ENCODE measurements around the gene SEC14L3. TPM values are rescaled to one million over a fixed set of nuclear protein-coding genes. Genes with fewer than 3 reads are reported as not detected.

The SEC14L3 gene
- total and polyA plus RNA-seq, 2 of the 13 experiments (the other 11 are each of a cell fraction or from before 2014, with no cell fraction given) = not detected

- Histone ChIP-seq H3K27me3 (ENCODE audit: control insufficient read depth in 1 of 2, insufficient read depth in 2 of 2, low read length in 2 of 2) (0 out of 5 replicates have a peak, but pooled peaks cover 1 to 4% of the 10 kb centered on the region in 2 experiments), H3K9me3 (ENCODE audit: low read length) (no peaks in the 10 kb centered on the region), H3K79me2 (ENCODE audit: insufficient read depth, low read length) (no peaks in the 10 kb centered on the region), H3K4me3 (replicated peaks in 1 of 3; ENCODE audit: insufficient read depth in 1 of 3, low read depth in 2 of 3, low read length in 3 of 3) (no peak overlapping the region), H3K4me1 (ENCODE audit: insufficient read depth, low read length) (peaks cover 43% of the 10 kb centered on the region), H3K4me2 (ENCODE audit: low read depth, low read length) (no peak overlapping the region), H4K20me1 (ENCODE audit: insufficient read depth, low read length) (no peaks in the 10 kb centered on the region), H3K36me3 (replicated peaks in 1 of 2; ENCODE audit: control insufficient read depth in 1 of 2, insufficient read depth in 2 of 2, low read length in 2 of 2) (no peaks in the 10 kb centered on the region), H3K9ac (ENCODE audit: insufficient read depth, low read depth, low read length) (no peak overlapping the region), H3K27ac (ENCODE audit: extremely low read length, insufficient read depth, low read length) (no peak overlapping the region), H2AFZ (ENCODE audit: low read length) (no peak overlapping the region)
- in situ Hi-C loops (cut with HindIII; ENCODE audit: extremely low pct_ligation_motif_present, low pct_unique_long_range_greater_than_20kb) = no loop called here
- CTCF ChIA-PET (ENCODE audit: low intra/inter-chr PET ratio, low total read pairs) = no interaction called here
- 77% methylated on average over 9 of the region's 9 CpGs for whole genome bisulfite sequencing (ENCODE audit: low lambda C conversion rate)
- intact Hi-C loops (cut with micrococcal nuclease; ENCODE audit: unreplicated experiment) = no loop called here
- POLR2A ChIA-PET = no interaction called here
- ATAC-seq (no peak), FAIRE-seq (no peak), DNase-seq (ENCODE audit: low spot score) (no peak)
- TF ChIP-seq ZNF331 (CRISPR knock-in tag; IDR thresholded peaks at IDR 0.05) (no peak), ZNF121 (CRISPR knock-in tag; IDR thresholded peaks at IDR 0.05) (no peak)
- no TSS peak for BruUV-seq (replicated peaks)
Observed at GRCh38 chr22:30511109-30511508, 39.3 kb upstream of the SEC14L3 start.

GRCh38 chr22:30508216-30508615, 36.4 kb upstream of the SEC14L3 start:
- Histone ChIP-seq H3K4me3 (replicated peaks in 1 of 3; ENCODE audit: insufficient read depth in 1 of 3, low read depth in 2 of 3, low read length in 3 of 3) (no peak overlapping the region), H3K27ac (ENCODE audit: extremely low read length, insufficient read depth, low read length) (no peak overlapping the region), H3K9me3 (ENCODE audit: low read length) (no peaks in the 10 kb centered on the region), H2AFZ (ENCODE audit: low read length) (no peak overlapping the region), H3K4me2 (ENCODE audit: low read depth, low read length) (no peak overlapping the region), H4K20me1 (ENCODE audit: insufficient read depth, low read length) (no peaks in the 10 kb centered on the region), H3K9ac (ENCODE audit: insufficient read depth, low read depth, low read length) (no peak overlapping the region), H3K4me1 (ENCODE audit: insufficient read depth, low read length) (peaks cover 52% of the 10 kb centered on the region), H3K36me3 (replicated peaks in 1 of 2; ENCODE audit: control insufficient read depth in 1 of 2, insufficient read depth in 2 of 2, low read length in 2 of 2) (no peaks in the 10 kb centered on the region), H3K27me3 (ENCODE audit: control insufficient read depth in 1 of 2, insufficient read depth in 2 of 2, low read length in 2 of 2) (no peaks in the 10 kb centered on the region), H3K79me2 (ENCODE audit: insufficient read depth, low read length) (no peaks in the 10 kb centered on the region)
- ChIA-PET POLR2A (no interaction called here), CTCF (ENCODE audit: low intra/inter-chr PET ratio, low total read pairs) (no interaction called here)
- WGBS (ENCODE audit: low lambda C conversion rate) = 99% methylated on average over 5 of the region's 5 CpGs
- FAIRE-seq (no peak), DNase-seq (ENCODE audit: low spot score) (no peak), ATAC-seq (no peak)
- intact Hi-C loops (cut with micrococcal nuclease; ENCODE audit: unreplicated experiment) = no loop called here
- BruUV-seq (replicated peaks) = no TSS peak
- in situ Hi-C loops (cut with HindIII; ENCODE audit: extremely low pct_ligation_motif_present, low pct_unique_long_range_greater_than_20kb) = no loop called here
- no peak for TF ChIP-seq ZBTB44 (CRISPR knock-in tag; IDR thresholded peaks at IDR 0.05)
- no peak for TF ChIP-seq ZGPAT (CRISPR knock-in tag; IDR thresholded peaks at IDR 0.05)
- no peak for TF ChIP-seq FOXP4 (CRISPR knock-in tag; IDR thresholded peaks at IDR 0.05)
- TF ChIP-seq ZNF451 (CRISPR knock-in tag; IDR thresholded peaks at IDR 0.05) = no peak
- no peak for TF ChIP-seq RXRB (CRISPR knock-in tag; IDR thresholded peaks at IDR 0.05; ENCODE audit: borderline replicate concordance)
- no peak for TF ChIP-seq TCF7 (IDR thresholded peaks at IDR 0.05; ENCODE audit: low read depth)
- TF ChIP-seq ZNF609 (CRISPR knock-in tag; IDR thresholded peaks at IDR 0.05; ENCODE audit: borderline replicate concordance) = no peak

All from HepG2 (cell line).